Vagina (tissue), 2 donors: ENCODE results near the gene LY6G5B.

Experiments used
- POLR2AphosphoS5 ChIP-seq, 2 donors: sonication (generic); formaldehyde crosslinking; IDR thresholded peaks; one replicate each; pipeline ENCODE4 v1.9.0; 2017; ENCODE audit warnings: antibody characterized with exemption in 2 of 2, mild to moderate bottlenecking in 2 of 2, low read depth in 1 of 2; ENCODE audit not compliant: insufficient read depth in 1 of 2
- TF ChIP-seq, protein P1 (sequence below), 3 experiments: fragments of 450-650 bp in 2 of 3; fragments of 200-600 bp in 1 of 3; sonication (generic) in 1 of 3; IDR thresholded peaks; one replicate each; pipeline ENCODE4 v1.5.1; 2017 to 2019; ENCODE audit warnings: antibody characterized with exemption in 3 of 3, mild to moderate bottlenecking in 2 of 3, moderate library complexity in 2 of 3

DNA sequence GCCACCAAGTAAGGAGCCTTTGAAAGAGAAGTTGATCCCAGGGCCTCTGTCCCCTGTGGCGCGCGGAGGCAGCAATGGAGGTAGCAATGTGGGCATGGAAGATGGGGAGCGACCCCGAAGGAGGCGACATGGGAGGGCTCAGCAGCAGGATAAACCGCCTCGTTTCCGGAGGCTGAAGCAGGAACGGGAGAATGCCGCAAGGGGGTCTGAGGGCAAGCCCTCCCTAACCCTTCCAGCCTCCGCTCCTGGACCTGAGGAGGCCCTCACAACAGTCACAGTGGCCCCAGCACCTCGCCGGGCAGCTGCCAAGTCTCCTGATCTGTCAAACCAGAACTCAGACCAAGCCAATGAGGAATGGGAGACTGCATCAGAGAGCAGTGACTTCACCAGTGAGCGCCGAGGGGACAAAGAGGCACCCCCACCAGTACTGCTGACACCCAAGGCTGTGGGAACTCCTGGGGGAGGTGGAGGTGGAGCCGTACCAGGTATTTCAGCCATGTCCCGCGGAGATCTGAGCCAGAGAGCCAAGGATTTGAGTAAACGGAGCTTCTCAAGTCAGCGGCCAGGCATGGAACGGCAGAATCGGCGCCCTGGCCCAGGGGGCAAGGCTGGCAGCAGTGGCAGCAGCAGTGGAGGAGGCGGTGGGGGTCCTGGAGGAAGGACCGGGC is 37.4 kb upstream of the LY6G5B start:
- TF ChIP-seq, protein P1, sequence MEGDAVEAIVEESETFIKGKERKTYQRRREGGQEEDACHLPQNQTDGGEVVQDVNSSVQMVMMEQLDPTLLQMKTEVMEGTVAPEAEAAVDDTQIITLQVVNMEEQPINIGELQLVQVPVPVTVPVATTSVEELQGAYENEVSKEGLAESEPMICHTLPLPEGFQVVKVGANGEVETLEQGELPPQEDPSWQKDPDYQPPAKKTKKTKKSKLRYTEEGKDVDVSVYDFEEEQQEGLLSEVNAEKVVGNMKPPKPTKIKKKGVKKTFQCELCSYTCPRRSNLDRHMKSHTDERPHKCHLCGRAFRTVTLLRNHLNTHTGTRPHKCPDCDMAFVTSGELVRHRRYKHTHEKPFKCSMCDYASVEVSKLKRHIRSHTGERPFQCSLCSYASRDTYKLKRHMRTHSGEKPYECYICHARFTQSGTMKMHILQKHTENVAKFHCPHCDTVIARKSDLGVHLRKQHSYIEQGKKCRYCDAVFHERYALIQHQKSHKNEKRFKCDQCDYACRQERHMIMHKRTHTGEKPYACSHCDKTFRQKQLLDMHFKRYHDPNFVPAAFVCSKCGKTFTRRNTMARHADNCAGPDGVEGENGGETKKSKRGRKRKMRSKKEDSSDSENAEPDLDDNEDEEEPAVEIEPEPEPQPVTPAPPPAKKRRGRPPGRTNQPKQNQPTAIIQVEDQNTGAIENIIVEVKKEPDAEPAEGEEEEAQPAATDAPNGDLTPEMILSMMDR (IDR thresholded peaks at IDR 0.05) = no peak
- TF ChIP-seq POLR2AphosphoS5 (IDR thresholded peaks at IDR 0.05; ENCODE audit: insufficient read depth in 1 of 2, low read depth in 1 of 2) = peak in 1 of 2 donors; percentile 16
